ENCODE results near the gene ADAD1.

The ADAD1 gene

DNA sequence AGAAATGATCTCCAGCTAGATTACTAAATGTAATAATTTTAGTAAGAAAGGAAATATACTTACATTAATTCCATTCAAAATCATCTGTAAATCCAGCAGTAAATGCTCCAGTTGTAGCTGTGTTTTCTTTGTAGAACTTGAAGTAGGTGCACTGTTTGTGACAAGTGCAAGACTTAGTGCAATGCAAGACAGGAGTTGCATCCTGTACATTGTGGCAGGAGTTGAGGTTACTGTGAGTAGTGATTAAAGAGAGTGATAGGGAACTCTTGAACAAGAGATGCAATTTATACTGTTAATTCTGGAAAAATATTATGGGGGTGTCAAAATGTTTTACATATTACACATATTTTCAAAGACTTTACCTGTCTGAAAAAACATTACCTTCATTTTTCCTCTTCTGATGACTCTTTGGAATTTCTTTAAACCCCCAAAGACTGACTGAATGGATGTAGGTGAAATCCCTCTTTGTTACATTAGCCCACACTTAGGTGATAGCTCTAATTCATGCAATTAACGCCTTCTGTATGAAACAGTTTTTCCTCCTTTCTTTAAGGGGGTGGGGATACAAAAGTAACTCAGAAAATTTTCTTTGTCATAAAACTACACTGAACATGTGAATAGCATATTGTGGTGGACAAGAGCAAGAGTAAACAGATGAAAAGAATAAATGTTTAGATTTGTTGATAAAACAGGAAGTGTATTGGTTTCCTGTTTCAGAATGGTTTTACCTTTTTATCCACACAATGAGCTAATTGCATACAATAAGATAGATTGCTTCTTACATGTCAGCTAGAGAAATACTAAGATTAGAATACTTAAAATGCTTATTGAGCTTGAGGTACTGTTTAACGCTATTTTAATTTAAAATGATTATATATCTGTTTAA lies 77.7 kb downstream of the ADAD1 start, which contains the start of gene IL2:
Gene IL2 (minus strand): TSS at position 495 of the 886 bp plus-strand sequence. CDS start 285 bp downstream, at position 210.
- DNase-seq, result peak in 1 of 2 donors; percentile 35

DNA sequence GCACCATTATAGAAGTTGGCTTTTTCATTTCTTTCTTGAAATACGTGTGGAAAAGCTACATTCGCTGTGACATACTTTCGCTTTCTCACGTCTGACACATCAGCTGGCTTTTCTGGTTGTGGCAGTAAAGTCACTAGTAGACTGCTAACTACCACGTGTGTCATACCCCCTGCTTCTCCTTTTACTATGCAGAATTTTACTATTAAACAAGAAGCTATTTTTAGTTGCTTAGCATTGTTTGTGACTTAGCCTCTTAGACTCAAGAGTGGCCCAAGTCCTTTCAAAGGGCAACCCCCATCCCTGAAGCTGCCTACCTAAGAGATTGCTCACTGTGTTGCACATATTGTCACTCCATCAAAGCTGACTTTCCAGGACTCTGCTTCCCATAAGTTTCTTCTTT lies 79.8 kb downstream of the ADAD1 start:
- peak; percentile 12 to 68 for DNase-seq

DNA sequence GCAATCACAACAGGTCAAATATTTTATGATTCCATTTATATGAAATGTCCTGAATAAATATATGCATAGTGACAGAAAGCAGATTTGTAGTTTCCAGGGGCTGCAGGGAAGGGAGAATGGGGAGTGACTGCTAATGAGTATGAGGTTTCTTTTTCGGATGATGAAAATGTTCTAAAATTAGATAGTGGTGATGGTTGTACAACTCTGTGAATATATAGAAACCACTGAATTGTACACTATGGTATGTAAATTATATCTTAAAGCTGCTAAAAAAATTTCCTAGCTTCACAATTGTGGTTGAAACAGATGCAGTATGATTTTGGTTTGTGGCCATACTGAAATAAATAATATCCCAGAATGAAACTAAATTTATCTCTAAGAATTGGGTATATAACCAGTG lies 90.6 kb downstream of the ADAD1 start:
- DNase-seq, result no peak

DNA sequence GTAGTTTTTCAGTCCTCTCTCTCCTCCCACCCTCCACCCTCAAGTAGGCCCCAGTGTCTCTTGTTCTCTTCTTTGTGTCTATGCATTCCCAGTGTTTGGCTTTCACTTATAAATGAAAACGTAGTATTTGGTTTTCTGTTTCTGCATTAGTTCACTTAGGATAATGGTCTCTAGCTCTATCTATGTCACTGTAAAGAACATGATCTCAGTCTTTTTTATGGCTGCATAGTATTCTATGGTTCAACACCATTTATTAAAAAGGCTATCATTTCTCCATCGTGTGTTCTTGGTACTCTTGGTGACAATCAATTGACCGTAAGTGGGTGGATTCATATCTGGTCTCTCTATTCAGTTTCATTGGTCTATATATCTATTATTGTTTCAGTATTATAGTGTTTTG lies 96.4 kb downstream of the ADAD1 start:
- no peak for DNase-seq

DNA sequence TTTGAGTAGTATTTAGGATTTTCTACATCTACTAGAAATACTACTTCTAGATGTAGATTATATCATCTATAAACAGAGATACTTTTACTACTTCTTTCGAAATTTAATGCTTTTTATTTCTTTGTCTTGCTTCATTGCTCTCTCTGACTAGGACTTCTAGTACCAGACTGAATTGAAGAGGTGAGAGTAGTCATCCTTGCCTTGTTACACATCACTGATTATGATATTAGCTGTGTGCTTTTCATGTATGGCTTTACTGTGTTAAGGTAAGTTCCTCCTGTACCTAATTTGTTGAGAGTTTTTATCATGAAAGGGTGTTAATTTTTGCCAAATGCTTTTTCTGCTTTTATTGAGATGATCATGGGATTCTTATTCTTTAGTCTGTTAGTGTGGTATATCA lies 97.3 kb downstream of the ADAD1 start:
- no peak for DNase-seq

- no peak for DNase-seq
These were observed 97.9 kb downstream of the ADAD1 start for GRCh38 chr4:122476745-122477144.

All from CD4-positive, alpha-beta T cell treated with Interferon alpha-2 for 1 hour (primary cell).